BJ (cell line): ENCODE measurements around the gene SPESP1. TPM values are rescaled to one million over a fixed set of nuclear protein-coding genes. Genes with fewer than 3 reads are reported as not detected.

Experiments
- CTCF ChIA-PET: fragments of 350-600 bp; formaldehyde crosslinking; extraction: SDS; loops from one replicate; lab custom pipeline; 2021; ENCODE audit warnings: antibody characterized with exemption, inconsistent platforms; lab: Yijun Ruan, JAX
- POLR2A ChIA-PET: fragments of 300-600 bp; sonication (Branson Sonifier 250); formaldehyde crosslinking; extraction: SDS; loops from one replicate; lab custom pipeline; 2021; ENCODE audit warnings: antibody characterized with exemption; lab: Charles Lee
- DNase-seq: peaks from one replicate; pipeline ENCODE4 v3.0.0-alpha.2; 2011; ENCODE audit warnings: low read depth
- H3K27me3 ChIP-seq: 2 replicates; pipeline ENCODE4 v1.6.0; 2011; ENCODE audit warnings: low read length; ENCODE audit not compliant: control insufficient read depth, insufficient read depth
- H3K36me3 ChIP-seq: 2 replicates; pipeline ENCODE4 v1.5.1; 2011; ENCODE audit warnings: low read length; ENCODE audit not compliant: control insufficient read depth, insufficient read depth
- H3K4me3 ChIP-seq: 2 replicates; pipeline ENCODE4 v1.5.1; 2011; ENCODE audit warnings: low read depth, mild to moderate bottlenecking, control low read depth, low read length
- polyA plus RNA-seq: library from polyadenylated mRNA; depleted of rRNA; stranded (reverse); fragments of >200 nt; gene quantifications from 2 replicates; pipeline ENCODE4 v1.2.3, GENCODE V29; 2011
- TF ChIP-seq, protein P1 (sequence below): IDR thresholded peaks from 2 replicates; pipeline ENCODE4 v1.5.1; 2011; ENCODE audit warnings: low read depth, mild to moderate bottlenecking, control low read depth, inconsistent platforms, low read length, moderate library complexity; ENCODE audit not compliant: insufficient read depth

SPESP1 gene
- polyA plus RNA-seq, 1 experiment: 7.5 TPM

DNA sequence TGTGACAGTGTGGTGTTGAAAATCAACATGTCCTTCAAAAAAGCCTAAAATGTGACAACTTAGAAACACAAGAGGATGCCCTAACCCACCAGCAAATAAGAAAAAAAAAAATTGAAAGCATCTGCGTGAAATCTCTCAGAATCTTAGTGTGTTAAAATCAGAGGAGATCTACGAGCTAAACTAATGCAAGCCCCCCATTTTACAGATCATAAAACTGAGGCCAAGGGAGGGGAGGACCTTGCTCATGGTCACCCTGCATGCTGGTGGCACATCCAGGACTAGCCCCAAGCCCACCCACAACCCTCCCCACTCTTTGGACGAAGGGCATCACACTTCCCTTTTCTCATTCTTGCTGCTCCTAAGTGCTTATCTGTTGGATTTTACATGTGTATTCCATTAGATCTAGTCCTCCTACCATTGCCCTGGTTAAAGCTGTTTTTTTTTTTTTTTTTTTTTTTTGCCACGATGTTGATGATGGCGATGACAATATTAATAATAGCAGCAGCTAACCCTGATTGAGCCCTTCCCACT, 55.1 kb downstream of the SPESP1 start:
- ChIA-PET CTCF (interaction anchor here (0.7 kb wide), 1 partner anchor 27 kb away, joined by 3 read pairs; no protein-coding TSS in a partner anchor), POLR2A (no interaction called here)
- TF ChIP-seq, protein P1, sequence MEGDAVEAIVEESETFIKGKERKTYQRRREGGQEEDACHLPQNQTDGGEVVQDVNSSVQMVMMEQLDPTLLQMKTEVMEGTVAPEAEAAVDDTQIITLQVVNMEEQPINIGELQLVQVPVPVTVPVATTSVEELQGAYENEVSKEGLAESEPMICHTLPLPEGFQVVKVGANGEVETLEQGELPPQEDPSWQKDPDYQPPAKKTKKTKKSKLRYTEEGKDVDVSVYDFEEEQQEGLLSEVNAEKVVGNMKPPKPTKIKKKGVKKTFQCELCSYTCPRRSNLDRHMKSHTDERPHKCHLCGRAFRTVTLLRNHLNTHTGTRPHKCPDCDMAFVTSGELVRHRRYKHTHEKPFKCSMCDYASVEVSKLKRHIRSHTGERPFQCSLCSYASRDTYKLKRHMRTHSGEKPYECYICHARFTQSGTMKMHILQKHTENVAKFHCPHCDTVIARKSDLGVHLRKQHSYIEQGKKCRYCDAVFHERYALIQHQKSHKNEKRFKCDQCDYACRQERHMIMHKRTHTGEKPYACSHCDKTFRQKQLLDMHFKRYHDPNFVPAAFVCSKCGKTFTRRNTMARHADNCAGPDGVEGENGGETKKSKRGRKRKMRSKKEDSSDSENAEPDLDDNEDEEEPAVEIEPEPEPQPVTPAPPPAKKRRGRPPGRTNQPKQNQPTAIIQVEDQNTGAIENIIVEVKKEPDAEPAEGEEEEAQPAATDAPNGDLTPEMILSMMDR: no peak
- Histone ChIP-seq H3K4me3 (no peak overlapping the region), H3K36me3 (no peaks in the 10 kb centered on the region), H3K27me3 (no peaks in the 10 kb centered on the region; the same call in 1 of the 2 replicates)
- DNase-seq: no peak

DNA sequence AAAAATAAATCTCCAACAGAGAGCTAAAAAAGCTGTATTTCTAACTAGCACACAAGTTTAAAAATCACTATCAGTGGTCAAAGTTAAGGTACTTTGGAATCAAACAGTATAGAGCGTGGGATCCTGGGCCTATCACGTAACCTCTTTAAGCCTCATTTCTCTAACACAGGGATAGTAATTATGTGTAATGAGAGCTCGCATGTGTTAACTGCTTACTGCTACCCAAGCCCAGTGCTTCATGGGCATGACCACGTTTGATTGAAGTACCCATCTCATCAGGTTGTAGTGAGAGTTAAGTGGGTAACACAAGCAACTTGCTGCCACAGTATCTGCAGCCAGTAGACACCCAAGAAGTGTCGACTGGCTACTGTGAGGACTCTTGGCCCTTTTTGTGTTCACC, 56.0 kb downstream of the SPESP1 start:
- no peak for DNase-seq
- Histone ChIP-seq H3K4me3 (no peak overlapping the region), H3K36me3 (no peaks in the 10 kb centered on the region), H3K27me3 (no peaks in the 10 kb centered on the region)
- TF ChIP-seq, protein P1: no peak
- ChIA-PET CTCF (no interaction called here), POLR2A (no interaction called here)

DNA sequence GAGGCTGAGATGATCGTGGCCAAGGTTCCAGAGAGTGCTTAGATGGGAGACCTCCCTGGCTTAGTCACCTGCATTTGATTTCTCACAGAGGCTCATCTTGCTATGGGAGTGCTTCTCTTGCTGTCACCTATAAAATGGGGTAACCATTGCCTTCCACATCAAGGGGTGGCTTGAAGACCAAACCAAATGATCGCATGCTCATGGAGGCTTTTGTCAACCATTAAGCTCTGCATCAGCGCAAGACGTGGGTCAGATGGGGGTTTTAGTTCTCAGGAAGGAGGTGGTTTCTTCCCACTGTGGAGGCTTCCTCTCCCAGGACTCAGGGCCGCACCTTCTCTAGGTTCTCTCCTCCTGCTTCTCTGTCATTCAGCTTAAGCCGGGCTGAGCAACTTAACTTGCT, 56.8 kb downstream of the SPESP1 start:
- TF ChIP-seq, protein P1: no peak
- POLR2A ChIA-PET: no interaction called here
- no peaks in the 10 kb centered on the region for H3K36me3 ChIP-seq
- CTCF ChIA-PET: no interaction called here
- DNase-seq: no peak
- no peaks in the 10 kb centered on the region for H3K27me3 ChIP-seq
- H3K4me3 ChIP-seq: no peak overlapping the region

DNA sequence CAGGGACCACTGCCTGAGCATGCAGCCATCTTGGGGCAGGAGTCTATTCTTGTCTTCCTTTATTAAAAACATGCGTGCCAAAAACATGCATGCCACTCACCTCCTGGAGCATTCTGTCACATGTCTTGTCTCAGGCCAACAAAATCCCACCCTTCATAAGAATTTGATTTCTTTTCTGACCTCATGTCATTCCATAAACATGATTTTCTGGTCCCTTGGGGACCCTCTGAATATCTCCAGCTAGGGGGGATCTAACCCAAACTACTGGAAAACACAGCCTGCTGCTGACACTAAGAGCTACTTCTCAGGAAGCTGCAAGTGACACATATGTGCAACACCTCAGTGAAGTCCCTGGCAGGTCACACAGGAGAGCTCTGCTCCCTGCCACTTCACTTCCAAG, 57.4 kb downstream of the SPESP1 start:
- Histone ChIP-seq H3K4me3 (no peak overlapping the region), H3K27me3 (no peaks in the 10 kb centered on the region), H3K36me3 (no peaks in the 10 kb centered on the region)
- no peak for DNase-seq
- TF ChIP-seq, protein P1: no peak
- CTCF ChIA-PET: no interaction called here
- POLR2A ChIA-PET: no interaction called here

DNA sequence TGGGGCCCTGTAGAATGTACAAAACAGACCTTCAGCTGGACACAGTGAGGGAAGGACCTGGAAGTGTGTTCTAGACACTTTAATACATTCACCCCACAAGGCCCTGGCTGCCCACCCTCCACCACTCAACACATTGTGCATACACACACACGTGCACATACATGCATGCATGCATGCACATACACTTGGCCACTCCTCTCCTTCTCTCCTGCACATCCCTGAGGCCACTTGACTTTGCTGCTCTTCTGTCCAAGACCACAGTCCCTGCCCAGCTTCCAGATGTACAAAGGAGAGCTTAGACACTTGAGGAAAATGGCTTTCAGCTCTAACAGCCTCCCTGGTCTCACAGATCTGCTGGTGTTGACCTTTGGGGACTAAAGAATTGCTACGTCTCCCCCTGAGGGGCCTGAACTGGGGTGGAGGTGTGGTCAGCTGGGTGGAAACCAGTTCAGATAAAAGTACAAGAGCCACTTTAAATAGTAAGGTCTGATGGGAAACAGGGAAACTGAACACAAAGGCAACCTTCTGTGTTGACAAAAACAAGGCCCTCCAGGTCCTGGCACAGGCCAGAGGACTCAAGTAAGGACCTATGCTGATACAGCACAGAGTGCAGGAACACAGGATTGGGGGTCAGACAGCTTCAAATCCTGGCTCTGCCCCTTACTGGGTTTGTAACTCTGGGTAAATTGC, 59.4 kb downstream of the SPESP1 start:
- H3K36me3 ChIP-seq: no peaks in the 10 kb centered on the region
- TF ChIP-seq, protein P1: no peak
- ChIA-PET CTCF (interaction anchor here (1.4 kb wide), 1 partner anchor 9 kb away, joined by 5 read pairs; no protein-coding TSS in a partner anchor), POLR2A (no interaction called here)
- no peak overlapping the region for H3K4me3 ChIP-seq
- no peaks in the 10 kb centered on the region for H3K27me3 ChIP-seq
- DNase-seq: no peak
